ENCODE measurements around the gene AUTS2.
"Not testable (repeated sequence)": the region's sequence is repeated elsewhere in the genome, so short reads cannot be mapped to it uniquely, and the experiment has no call there.

AUTS2 gene

GRCh38 chr7:70723339-70723738, 1125.1 kb downstream of the AUTS2 start:
- no peak for DNase-seq

DNA sequence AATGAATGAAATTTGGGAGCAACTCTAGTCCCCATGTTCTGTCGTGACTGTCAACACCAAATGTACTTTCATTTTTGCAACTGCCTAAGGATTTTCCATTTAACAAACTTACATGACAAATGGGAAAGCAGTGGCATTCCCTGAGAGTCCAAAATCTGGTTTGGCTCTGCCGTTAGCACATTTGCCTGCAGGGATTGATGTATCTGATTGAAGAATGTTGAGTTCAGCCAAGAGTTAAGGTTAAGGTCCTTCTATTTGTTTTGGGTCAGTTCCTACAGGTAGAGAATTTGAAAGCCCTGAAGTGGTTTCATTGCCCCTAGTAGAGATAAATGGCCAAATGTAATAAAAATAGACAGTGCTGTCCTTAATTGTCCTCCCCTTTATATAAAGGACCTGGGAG, 1127.2 kb downstream of the AUTS2 start:
- no peak for DNase-seq

- DNase-seq: no peak
These were observed 1128.0 kb downstream of the AUTS2 start for GRCh38 chr7:70726294-70726693.

DNA sequence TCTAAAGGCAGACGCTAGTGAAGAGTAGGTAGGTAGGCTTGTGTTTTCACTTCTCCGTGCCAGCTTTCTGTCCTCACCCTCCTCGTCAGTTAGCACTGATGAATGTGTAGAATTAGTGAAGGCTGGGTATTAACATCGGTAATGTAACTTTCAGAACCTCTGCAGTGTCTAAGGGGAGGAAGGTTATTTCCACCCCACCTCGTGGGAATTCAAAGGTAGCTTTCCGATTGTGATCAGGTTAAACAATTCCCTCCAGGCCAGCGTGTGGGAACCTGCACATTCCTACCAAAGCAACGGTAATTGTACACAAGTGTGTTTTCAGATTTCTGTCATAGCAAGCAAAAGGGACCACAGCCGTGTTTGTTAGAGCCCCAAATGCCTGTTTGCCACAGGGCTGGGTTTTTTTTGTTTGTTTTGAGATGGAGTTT, 1128.7 kb downstream of the AUTS2 start:
- DNase-seq: no peak

- no peak for DNase-seq
These were observed 1129.6 kb downstream of the AUTS2 start for GRCh38 chr7:70727861-70728260.

GRCh38 chr7:70728872-70729552, 1130.7 kb downstream of the AUTS2 start:
- no peak for DNase-seq

GRCh38 chr7:70729553-70730157, 1131.4 kb downstream of the AUTS2 start:
- DNase-seq: not testable (repeated sequence)

DNA sequence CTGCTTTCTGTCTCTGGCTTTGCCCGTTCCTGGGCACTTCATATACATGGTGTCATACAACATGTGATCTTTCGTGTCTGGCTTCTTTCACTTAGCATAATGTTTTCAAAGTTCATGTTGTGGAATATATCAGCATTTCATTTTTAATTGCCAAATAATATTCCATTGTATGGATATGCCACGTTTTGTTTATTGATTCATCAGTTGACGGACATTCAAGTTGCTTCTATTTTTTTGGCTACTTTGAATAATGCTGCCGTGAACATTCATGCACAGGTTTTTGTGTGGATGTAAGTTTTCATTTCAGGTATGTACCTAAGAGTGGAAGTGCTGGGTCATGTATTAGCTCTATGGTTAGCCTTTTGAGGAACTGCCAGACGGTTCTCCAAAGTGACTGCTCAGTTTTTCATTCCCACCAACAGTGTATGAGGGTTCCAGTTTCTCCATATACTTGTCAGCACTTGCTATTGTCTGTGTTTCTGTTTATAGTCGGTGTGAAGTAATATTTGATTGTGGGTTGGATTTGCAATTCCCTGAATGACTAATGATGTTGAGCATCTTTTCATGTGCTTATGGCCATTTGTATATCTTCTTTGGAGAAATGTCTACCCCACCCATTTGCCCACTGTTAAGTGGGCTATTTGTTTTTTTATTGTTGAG, 1132.3 kb downstream of the AUTS2 start:
- no peak for DNase-seq

- no peak for DNase-seq
These were observed 1134.8 kb downstream of the AUTS2 start for GRCh38 chr7:70733090-70733489.

DNA sequence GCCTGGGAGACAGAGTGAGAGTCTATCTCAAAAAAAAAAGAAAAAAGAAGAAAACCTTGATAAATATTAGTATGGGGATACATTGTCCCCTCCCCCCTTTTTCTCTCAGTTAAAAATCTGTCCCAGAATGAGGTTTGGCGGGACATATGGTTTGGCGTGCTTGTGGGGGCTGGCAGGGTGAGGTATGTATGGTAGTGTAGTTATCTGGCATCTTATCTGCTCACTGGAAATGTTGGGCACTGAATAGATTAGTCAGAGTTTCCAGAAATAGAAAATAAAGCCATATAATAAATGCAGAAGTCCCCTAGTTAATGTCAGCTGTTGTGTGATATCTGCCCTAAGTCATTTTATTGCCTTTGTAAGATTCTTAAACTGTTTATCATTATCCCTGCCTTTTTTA, 1136.1 kb downstream of the AUTS2 start:
- no peak for DNase-seq

- no peak for DNase-seq
These were observed 1137.0 kb downstream of the AUTS2 start for GRCh38 chr7:70735313-70735712.

DNA sequence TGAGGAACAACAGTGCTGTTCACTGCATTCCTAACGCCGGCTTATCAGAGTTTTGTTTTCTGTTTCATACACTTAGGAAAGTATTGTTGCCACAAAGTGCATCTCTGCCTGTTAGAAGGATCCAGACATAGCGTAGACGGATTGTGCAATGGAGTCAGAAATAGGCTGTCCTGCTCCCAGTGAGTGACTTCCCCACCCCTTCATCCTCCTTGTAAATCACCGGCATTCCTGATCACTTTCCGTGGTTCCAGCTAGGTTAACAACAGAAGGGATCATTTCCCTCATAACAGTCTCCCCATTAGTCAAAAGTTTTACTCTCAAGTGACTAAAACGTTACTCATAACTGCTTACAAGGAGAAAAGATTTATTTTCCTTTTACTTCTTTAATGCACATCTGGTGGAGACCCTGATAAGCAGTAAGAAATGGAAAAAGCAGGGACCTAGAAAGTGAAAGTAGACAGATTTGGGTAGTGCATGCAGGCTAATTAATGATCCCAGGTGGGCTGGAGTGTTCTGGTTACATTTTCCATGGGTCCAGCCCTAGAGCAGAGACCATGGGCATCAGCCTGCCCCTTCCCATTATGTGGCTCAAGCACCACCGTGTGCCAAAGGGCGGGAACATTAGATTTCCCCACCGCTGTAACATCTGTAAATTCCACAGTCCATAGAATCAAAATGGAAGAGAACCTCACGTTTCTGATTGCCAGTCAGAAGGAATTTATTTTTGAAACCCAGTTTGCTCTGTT, 1138.6 kb downstream of the AUTS2 start:
- no peak for DNase-seq

GRCh38 chr7:70738151-70738885, 1140.0 kb downstream of the AUTS2 start:
- no peak for DNase-seq

GRCh38 chr7:70739646-70740210, 1141.5 kb downstream of the AUTS2 start:
- DNase-seq: no peak

- DNase-seq: no peak
These were observed 1143.4 kb downstream of the AUTS2 start for GRCh38 chr7:70741666-70742065.

GRCh38 chr7:70743531-70744325, 1145.5 kb downstream of the AUTS2 start:
- DNase-seq: no peak

DNA sequence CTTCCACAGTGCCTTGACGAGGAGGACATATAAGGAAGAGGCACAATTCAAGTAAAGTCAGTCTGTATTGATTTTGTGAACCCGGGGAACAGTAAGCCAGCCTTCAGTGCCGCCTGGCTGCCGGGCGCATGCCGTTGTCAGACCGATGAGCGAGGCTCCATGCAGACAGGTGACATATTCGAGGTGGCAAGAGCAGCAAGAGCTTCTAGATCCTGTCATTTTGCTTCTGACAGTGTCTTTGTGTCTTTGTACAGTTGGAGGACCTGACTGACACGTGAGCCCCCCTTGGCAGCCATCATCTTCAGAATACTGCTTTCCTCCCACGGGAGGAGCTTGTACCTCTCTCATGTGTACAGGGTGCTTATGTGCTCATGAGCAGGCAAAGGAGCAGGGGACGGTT, 1146.2 kb downstream of the AUTS2 start:
- no peak for DNase-seq

DNA sequence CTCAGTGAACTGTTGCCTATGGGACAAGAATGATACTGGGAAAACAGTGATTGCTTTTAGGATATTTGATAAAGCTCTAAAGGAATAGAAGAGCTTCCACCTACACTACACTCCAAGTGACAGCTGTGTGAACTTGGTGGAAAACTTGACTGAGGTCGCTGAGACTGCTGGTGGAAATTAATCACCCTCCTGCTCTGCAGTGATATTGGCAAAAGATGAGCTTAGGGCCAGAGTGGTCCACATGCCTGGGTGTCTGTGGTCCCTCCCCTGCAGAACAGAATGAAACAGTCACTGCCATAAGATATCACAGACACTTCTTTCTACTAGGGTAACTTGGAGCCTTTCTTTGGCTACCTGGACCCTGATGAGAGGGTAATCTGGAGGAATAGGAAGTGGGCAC, 1151.6 kb downstream of the AUTS2 start:
- no peak for DNase-seq

DNA sequence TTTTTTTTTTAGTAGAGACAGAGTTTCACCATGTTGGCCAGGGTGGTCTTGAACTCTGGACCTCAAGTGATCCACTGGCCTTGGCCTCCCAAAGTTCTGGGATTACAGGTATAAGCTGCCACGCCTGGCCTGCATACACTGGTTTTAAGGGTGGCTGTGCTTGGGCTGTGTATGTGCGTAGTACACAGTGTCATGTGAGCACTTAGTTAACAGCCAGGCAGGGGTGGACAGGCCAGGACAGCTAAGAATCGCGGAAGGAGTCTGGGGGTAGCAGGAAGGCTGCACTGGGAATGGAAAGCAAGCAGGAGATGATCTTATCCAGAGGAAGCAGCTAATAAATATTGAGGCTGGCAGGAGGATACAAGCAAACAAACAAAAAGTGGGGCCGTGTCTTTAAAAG, 1153.6 kb downstream of the AUTS2 start:
- DNase-seq: no peak

GRCh38 chr7:70752794-70753241, 1154.5 kb downstream of the AUTS2 start:
- no peak for DNase-seq

GRCh38 chr7:70756789-70757188, 1158.5 kb downstream of the AUTS2 start:
- no peak for DNase-seq

- DNase-seq: no peak
These were observed 1160.4 kb downstream of the AUTS2 start for GRCh38 chr7:70758646-70759045.

Data from activated T-cell treated with anti-CD3 and anti-CD28 coated beads, Interleukin-2, amount 50 U/mL, for 48 hours (primary cell).